ENCODE results near the gene KCNIP3. TPM values are rescaled to one million over a fixed set of nuclear protein-coding genes. Genes with fewer than 3 reads are reported as not detected.

The KCNIP3 gene
- total RNA-seq, 1 donor from 2014 or later = 0.64 TPM

- no peak overlapping the region for H3K4me3 ChIP-seq
- H3K79me2 ChIP-seq (ENCODE audit: low read depth) = no peaks in the 10 kb centered on the region
- Mint-ChIP-seq H3K27ac (peak overlapping the region; percentile 69), H3K27me3 (ENCODE audit: insufficient read depth, low read depth) (peaks cover 3% of the 10 kb centered on the region), H3K36me3 (no peaks in the 10 kb centered on the region), H3K4me3 (peak overlapping the region; percentile 27), H3K9me3 (no peaks in the 10 kb centered on the region), H3K4me1 (peaks cover 11% of the 10 kb centered on the region)
- DNase-seq (ENCODE audit: low spot score) = no peak
- H3K4me2 ChIP-seq = no peak overlapping the region
- no peaks in the 10 kb centered on the region for H3K36me3 ChIP-seq
- TF ChIP-seq EZH2phosphoT487 (IDR thresholded peaks at IDR 0.05) (no peak), CTCF (IDR thresholded peaks at IDR 0.05) (no peak), EZH2 (IDR thresholded peaks at IDR 0.05) (no peak)
- no peaks in the 10 kb centered on the region for H3K9me3 ChIP-seq (ENCODE audit: low read depth)
- H4K20me1 ChIP-seq (ENCODE audit: low read depth) = no peaks in the 10 kb centered on the region
- no peak overlapping the region for H2AFZ ChIP-seq (replicated peaks)
- peaks cover 8% of the 10 kb centered on the region for H3K27me3 ChIP-seq
- no peak overlapping the region for H3K27ac ChIP-seq
- H3F3A ChIP-seq (ENCODE audit: low read depth) = no peaks in the 10 kb centered on the region
- no peak overlapping the region for H3K9ac ChIP-seq
- peaks cover 7% of the 10 kb centered on the region for H3K4me1 ChIP-seq
These were observed 86.5 kb downstream of the KCNIP3 start for GRCh38 chr2:95383635-95384027.

- H3K4me1 ChIP-seq = no peaks in the 10 kb centered on the region
- peak overlapping the region; percentile 82 for H2AFZ ChIP-seq (replicated peaks)
- H3K27ac Mint-ChIP-seq = no peak overlapping the region
- no peak overlapping the region for H3K4me3 Mint-ChIP-seq
- no peak overlapping the region for H3K27ac ChIP-seq
- peaks cover 13% of the 10 kb centered on the region for H3K27me3 ChIP-seq
- TF ChIP-seq CTCF (IDR thresholded peaks at IDR 0.05) = peak; percentile 24
- no peak for TF ChIP-seq EZH2 (IDR thresholded peaks at IDR 0.05)
- H3K36me3 ChIP-seq = no peaks in the 10 kb centered on the region
- H3K9me3 ChIP-seq (ENCODE audit: low read depth) = no peaks in the 10 kb centered on the region
- H3K4me3 ChIP-seq = no peak overlapping the region
- peaks cover 8% of the 10 kb centered on the region for H3K4me1 Mint-ChIP-seq
- DNase-seq (ENCODE audit: low spot score) = peak; percentile 76
- H3K9ac ChIP-seq = no peak overlapping the region
- no peaks in the 10 kb centered on the region for H4K20me1 ChIP-seq (ENCODE audit: low read depth)
- H3K79me2 ChIP-seq (ENCODE audit: low read depth) = no peaks in the 10 kb centered on the region
- H3F3A ChIP-seq (ENCODE audit: low read depth) = no peaks in the 10 kb centered on the region
- no peaks in the 10 kb centered on the region for H3K9me3 Mint-ChIP-seq
- H3K27me3 Mint-ChIP-seq (ENCODE audit: insufficient read depth, low read depth) = peaks cover 6% of the 10 kb centered on the region
- H3K36me3 Mint-ChIP-seq = no peaks in the 10 kb centered on the region
- no peak overlapping the region for H3K4me2 ChIP-seq
These were observed 87.9 kb downstream of the KCNIP3 start for GRCh38 chr2:95384854-95385569.

- H4K20me1 ChIP-seq (ENCODE audit: low read depth) = no peaks in the 10 kb centered on the region
- H3K9me3 ChIP-seq (ENCODE audit: low read depth) = no peaks in the 10 kb centered on the region
- no peak overlapping the region for H3K4me2 ChIP-seq
- Mint-ChIP-seq H3K36me3 (no peaks in the 10 kb centered on the region), H3K4me1 (peaks cover 8% of the 10 kb centered on the region), H3K27me3 (ENCODE audit: insufficient read depth, low read depth) (peaks cover 6% of the 10 kb centered on the region), H3K4me3 (no peak overlapping the region), H3K9me3 (no peaks in the 10 kb centered on the region), H3K27ac (no peak overlapping the region)
- H3K9ac ChIP-seq = no peak overlapping the region
- H3K79me2 ChIP-seq (ENCODE audit: low read depth) = no peaks in the 10 kb centered on the region
- no peak for DNase-seq (ENCODE audit: low spot score)
- no peaks in the 10 kb centered on the region for H3K36me3 ChIP-seq
- H3K4me1 ChIP-seq = no peaks in the 10 kb centered on the region
- H3F3A ChIP-seq (ENCODE audit: low read depth) = no peaks in the 10 kb centered on the region
- no peak overlapping the region for H3K27ac ChIP-seq
- peaks cover 13% of the 10 kb centered on the region for H3K27me3 ChIP-seq
- no peak overlapping the region for H3K4me3 ChIP-seq
- peak overlapping the region; percentile 82 for H2AFZ ChIP-seq (replicated peaks)
- no peak for TF ChIP-seq CTCF (IDR thresholded peaks at IDR 0.05)
- TF ChIP-seq EZH2phosphoT487 (IDR thresholded peaks at IDR 0.05) = no peak
- TF ChIP-seq EZH2 (IDR thresholded peaks at IDR 0.05) = no peak
These were observed 88.4 kb downstream of the KCNIP3 start for GRCh38 chr2:95385570-95385984.

Measured in neural progenitor cell (in vitro differentiated cells).